MM.1S (cell line): ENCODE measurements around the gene PSMD6.

Source experiments
- EZH2 ChIP-seq: fragments of 300-600 bp; sonication (generic); optimal IDR thresholded peaks from 2 replicates; pipeline ENCODE3; 2017; ENCODE audit warnings: low read depth, mild to moderate bottlenecking, antibody characterized with exemption, low read length, mixed read lengths
- EZH2phosphoT487 ChIP-seq: fragments of 300-600 bp; sonication (generic); IDR thresholded peaks from 2 replicates; pipeline ENCODE4 v1.6.1; 2018; ENCODE audit warnings: antibody characterized with exemption, low read length
- TF ChIP-seq, protein P1 (sequence below): fragments of 300-600 bp; sonication (generic); IDR thresholded peaks from 2 replicates; pipeline ENCODE4 v1.5.1; 2016; ENCODE audit warnings: antibody characterized with exemption, low read length, mixed read lengths

DNA sequence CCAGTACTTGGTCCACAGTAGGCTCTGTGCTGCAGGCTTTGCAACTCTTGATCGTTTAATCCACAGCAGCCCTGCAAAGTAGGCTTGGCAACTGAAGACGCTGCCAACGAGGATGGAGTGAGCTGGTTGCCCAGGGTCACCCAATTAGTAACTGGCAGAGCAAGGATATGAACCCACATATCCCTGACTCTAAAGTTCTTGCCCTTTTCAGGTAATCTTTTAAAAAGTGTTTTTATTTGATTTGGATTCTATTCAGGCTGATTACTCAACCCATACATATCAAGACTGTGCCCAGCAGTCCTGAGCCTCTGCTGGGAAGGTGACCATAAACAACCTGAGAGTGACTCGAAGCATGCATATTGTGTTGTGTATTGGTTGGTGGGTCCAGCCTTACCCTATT is 50.3 kb downstream of the PSMD6 start:
- TF ChIP-seq, protein P1, sequence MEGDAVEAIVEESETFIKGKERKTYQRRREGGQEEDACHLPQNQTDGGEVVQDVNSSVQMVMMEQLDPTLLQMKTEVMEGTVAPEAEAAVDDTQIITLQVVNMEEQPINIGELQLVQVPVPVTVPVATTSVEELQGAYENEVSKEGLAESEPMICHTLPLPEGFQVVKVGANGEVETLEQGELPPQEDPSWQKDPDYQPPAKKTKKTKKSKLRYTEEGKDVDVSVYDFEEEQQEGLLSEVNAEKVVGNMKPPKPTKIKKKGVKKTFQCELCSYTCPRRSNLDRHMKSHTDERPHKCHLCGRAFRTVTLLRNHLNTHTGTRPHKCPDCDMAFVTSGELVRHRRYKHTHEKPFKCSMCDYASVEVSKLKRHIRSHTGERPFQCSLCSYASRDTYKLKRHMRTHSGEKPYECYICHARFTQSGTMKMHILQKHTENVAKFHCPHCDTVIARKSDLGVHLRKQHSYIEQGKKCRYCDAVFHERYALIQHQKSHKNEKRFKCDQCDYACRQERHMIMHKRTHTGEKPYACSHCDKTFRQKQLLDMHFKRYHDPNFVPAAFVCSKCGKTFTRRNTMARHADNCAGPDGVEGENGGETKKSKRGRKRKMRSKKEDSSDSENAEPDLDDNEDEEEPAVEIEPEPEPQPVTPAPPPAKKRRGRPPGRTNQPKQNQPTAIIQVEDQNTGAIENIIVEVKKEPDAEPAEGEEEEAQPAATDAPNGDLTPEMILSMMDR = no peak
- no peak for TF ChIP-seq EZH2
- no peak for TF ChIP-seq EZH2phosphoT487
